Activated T-cell treated with anti-CD3 and anti-CD28 coated beads for 48 hours (primary cell): Measurements from ENCODE around the gene PDE10A.

Experiments used
- DNase-seq: peaks from one replicate; pipeline ENCODE4 v3.0.0-alpha.2; 2020; ENCODE audit warnings: low read depth

Gene PDE10A

GRCh38 chr6:165655191-165655590 is 7.8 kb downstream of the PDE10A start:
- DNase-seq: no peak

- no peak for DNase-seq
Observed at GRCh38 chr6:165654144-165654543, 8.9 kb downstream of the PDE10A start.

GRCh38 chr6:165653607-165654006 is 9.4 kb downstream of the PDE10A start:
- DNase-seq: no peak

- DNase-seq: no peak
Observed at GRCh38 chr6:165653196-165653595, 9.8 kb downstream of the PDE10A start.

GRCh38 chr6:165652766-165653165 is 10.3 kb downstream of the PDE10A start:
- no peak for DNase-seq

- no peak for DNase-seq
Observed at GRCh38 chr6:165649166-165650137, 13.6 kb downstream of the PDE10A start.

- DNase-seq: no peak
Observed at GRCh38 chr6:165647041-165647440, 16.0 kb downstream of the PDE10A start.

GRCh38 chr6:165645919-165646318 is 17.1 kb downstream of the PDE10A start:
- DNase-seq: no peak

GRCh38 chr6:165644586-165645266 is 18.3 kb downstream of the PDE10A start:
- no peak for DNase-seq

- DNase-seq: no peak
Observed at GRCh38 chr6:165643015-165643414, 20.0 kb downstream of the PDE10A start.

GRCh38 chr6:165641672-165642156 is 21.3 kb downstream of the PDE10A start:
- no peak for DNase-seq

- DNase-seq: no peak
Observed at GRCh38 chr6:165640806-165641205, 22.2 kb downstream of the PDE10A start.

- no peak for DNase-seq
Observed at GRCh38 chr6:165638530-165638929, 24.5 kb downstream of the PDE10A start.

GRCh38 chr6:165637586-165637985 is 25.5 kb downstream of the PDE10A start:
- no peak for DNase-seq

- DNase-seq: no peak
Observed at GRCh38 chr6:165636402-165637048, 26.5 kb downstream of the PDE10A start.

- no peak for DNase-seq
Observed at GRCh38 chr6:165635965-165636364, 27.1 kb downstream of the PDE10A start.

- no peak for DNase-seq
Observed at GRCh38 chr6:165634101-165634880, 28.8 kb downstream of the PDE10A start.

GRCh38 chr6:165632194-165632593 is 30.8 kb downstream of the PDE10A start:
- DNase-seq: no peak

GRCh38 chr6:165630544-165630953 is 32.5 kb downstream of the PDE10A start:
- no peak for DNase-seq

GRCh38 chr6:165628955-165629354 is 34.1 kb downstream of the PDE10A start:
- no peak for DNase-seq

GRCh38 chr6:165627366-165627765 is 35.7 kb downstream of the PDE10A start:
- no peak for DNase-seq

- no peak for DNase-seq
Observed at GRCh38 chr6:165626711-165627110, 36.3 kb downstream of the PDE10A start.
